ENCODE data around the gene NAXE.

Gene NAXE

GRCh38 chr1:156560585-156561163 is 30.9 kb upstream of the NAXE start:
- DNase-seq: peak; percentile 28
- Histone ChIP-seq H3K4me1 (no peaks in the 10 kb centered on the region; the same call in 1 of the 2 replicates), H3K27me3 (no peaks in the 10 kb centered on the region), H3K36me3 (peaks cover 14% of the 10 kb centered on the region), H3K4me3 (ENCODE audit: low read depth, low read length) (no peak overlapping the region), H3K9me3 (no peaks in the 10 kb centered on the region)
- no peak for TF ChIP-seq CTCF (IDR thresholded peaks at IDR 0.05; ENCODE audit: low read depth, low read length)

- TF ChIP-seq CTCF (IDR thresholded peaks at IDR 0.05; ENCODE audit: low read depth, low read length): no peak
Measured at GRCh38 chr1:156565519-156565918, 26.1 kb upstream of the NAXE start.

GRCh38 chr1:156566436-156566835 is 25.1 kb upstream of the NAXE start:
- Histone ChIP-seq H3K36me3 (peaks cover 5% of the 10 kb centered on the region; the same call in 1 of the 2 replicates), H3K27me3 (no peaks in the 10 kb centered on the region), H3K9me3 (no peaks in the 10 kb centered on the region), H3K4me1 (no peaks in the 10 kb centered on the region; the same call in 1 of the 2 replicates), H3K4me3 (ENCODE audit: low read depth, low read length) (no peak overlapping the region)
- DNase-seq: no peak
- no peak for TF ChIP-seq CTCF (IDR thresholded peaks at IDR 0.05; ENCODE audit: low read depth, low read length)

More at GRCh38 chr1:156565519-156565918, 26.1 kb upstream of the NAXE start:
- Histone ChIP-seq H3K4me1 (no peaks in the 10 kb centered on the region; the same call in 1 of the 2 replicates), H3K4me3 (ENCODE audit: low read depth, low read length) (no peak overlapping the region), H3K9me3 (no peaks in the 10 kb centered on the region), H3K36me3 (peaks cover 5% of the 10 kb centered on the region), H3K27me3 (no peaks in the 10 kb centered on the region)
- DNase-seq: no peak

GRCh38 chr1:156571261-156571852 is 20.2 kb upstream of the NAXE start:
- no peaks in the 10 kb centered on the region for H3K9me3 ChIP-seq
- no peaks in the 10 kb centered on the region for H3K27me3 ChIP-seq
- peak overlapping the region; percentile 84 for H3K4me3 ChIP-seq (ENCODE audit: low read depth, low read length)
- no peak for DNase-seq
- H3K4me1 ChIP-seq: no peaks in the 10 kb centered on the region; the same call in none of the 2 replicates
- no peak for TF ChIP-seq CTCF (IDR thresholded peaks at IDR 0.05; ENCODE audit: low read depth, low read length)
- 0 out of 2 replicates have a peak, but pooled peaks cover 3% of the 10 kb centered on the region for H3K36me3 ChIP-seq

- H3K27me3 ChIP-seq: no peaks in the 10 kb centered on the region
- no peak for TF ChIP-seq CTCF (IDR thresholded peaks at IDR 0.05; ENCODE audit: low read depth, low read length)
- H3K4me3 ChIP-seq (ENCODE audit: low read depth, low read length): peak within 1 kb of the TSS; percentile 84
- no peaks in the 10 kb centered on the region for H3K9me3 ChIP-seq
- H3K36me3 ChIP-seq: 0 out of 2 replicates have a peak, but pooled peaks cover 3% of the 10 kb centered on the region
- no peaks in the 10 kb centered on the region; the same call in none of the 2 replicates for H3K4me1 ChIP-seq
- peak; percentile 88 for DNase-seq
Measured at GRCh38 chr1:156571919-156572662, 19.5 kb upstream of the NAXE start, which contains the start of gene IQGAP3. TSS of gene IQGAP3 (minus strand) at chr1:156572565. CDS start at chr1:156572529, 36 bp downstream.

Measured in BE2C (cell line).